Transverse colon (tissue), 4 donors: ENCODE results near the gene MED12L.

Source experiments
- CTCF ChIP-seq, 5 experiments: fragments of 200-600 bp in 3 of 5; fragments of 450-650 bp in 2 of 5; sonication (generic) in 3 of 5; IDR thresholded peaks; 1 replicate in 2 of 5; 2 replicates in 3 of 5; pipeline ENCODE4 v1.5.1; 2016 to 2017; ENCODE audit warnings: antibody characterized with exemption in 5 of 5, inconsistent platforms in 3 of 5, mild to moderate bottlenecking in 2 of 5, moderate library complexity in 1 of 5
- POLR2AphosphoS5 ChIP-seq, 3 donors: sonication (generic); formaldehyde crosslinking; IDR thresholded peaks; one replicate each; pipeline ENCODE4 v1.6.1; 2016; ENCODE audit warnings: antibody characterized with exemption in 3 of 3

GRCh38 chr3:151107701-151108100 lies 22.2 kb downstream of the MED12L start:
- no peak for TF ChIP-seq POLR2AphosphoS5 (IDR thresholded peaks at IDR 0.05)
- no peak for TF ChIP-seq CTCF (IDR thresholded peaks at IDR 0.05)
